ENCODE measurements around the gene P2RX5. TPM values are rescaled to one million over a fixed set of nuclear protein-coding genes. Genes with fewer than 3 reads are reported as not detected.

Gene P2RX5
- total and polyA plus RNA-seq, 9 donors: 0.15 to 1.1 (median 0.61) TPM

DNA sequence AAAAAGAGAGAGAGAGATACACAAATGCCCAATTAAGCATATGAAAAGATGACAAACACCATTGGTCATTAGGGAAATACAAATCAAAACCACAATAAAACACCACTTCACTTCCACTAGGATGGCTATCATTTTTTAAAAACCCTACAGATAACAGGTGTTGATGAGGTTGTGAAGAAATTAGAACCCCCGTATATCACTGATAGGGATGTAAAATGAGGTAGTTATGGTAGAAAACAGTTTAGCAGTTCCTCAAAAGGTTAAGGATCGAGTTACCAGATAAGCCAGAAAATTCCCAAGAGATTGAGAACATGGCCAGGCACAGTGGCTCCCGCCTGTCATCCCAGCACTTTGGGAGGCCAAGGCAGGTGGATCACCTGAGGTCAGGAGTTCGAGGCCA, 2.8 kb downstream of the P2RX5 start:
- Histone ChIP-seq H3K36me3 (no peaks in the 10 kb centered on the region), H3K27ac (no peak overlapping the region), H3K4me1 (ENCODE audit: insufficient read depth) (no peaks in the 10 kb centered on the region), H3K9me3 (peaks cover 0 to 3% of the 10 kb centered on the region in 2 donors), H3K27me3 (no peaks in the 10 kb centered on the region), H3K4me3 (no peak overlapping the region)
- no peak for DNase-seq
- intact Hi-C loops (cut with DNase I): no loop called here
- WGBS, 3 donors: 68 to 73% (median 71%) methylated on average over 4 of the region's 4 CpGs
- TF ChIP-seq POLR2A (IDR thresholded peaks at IDR 0.05) (no peak), EP300 (IDR thresholded peaks at IDR 0.05) (no peak)
- TF ChIP-seq, protein P1, sequence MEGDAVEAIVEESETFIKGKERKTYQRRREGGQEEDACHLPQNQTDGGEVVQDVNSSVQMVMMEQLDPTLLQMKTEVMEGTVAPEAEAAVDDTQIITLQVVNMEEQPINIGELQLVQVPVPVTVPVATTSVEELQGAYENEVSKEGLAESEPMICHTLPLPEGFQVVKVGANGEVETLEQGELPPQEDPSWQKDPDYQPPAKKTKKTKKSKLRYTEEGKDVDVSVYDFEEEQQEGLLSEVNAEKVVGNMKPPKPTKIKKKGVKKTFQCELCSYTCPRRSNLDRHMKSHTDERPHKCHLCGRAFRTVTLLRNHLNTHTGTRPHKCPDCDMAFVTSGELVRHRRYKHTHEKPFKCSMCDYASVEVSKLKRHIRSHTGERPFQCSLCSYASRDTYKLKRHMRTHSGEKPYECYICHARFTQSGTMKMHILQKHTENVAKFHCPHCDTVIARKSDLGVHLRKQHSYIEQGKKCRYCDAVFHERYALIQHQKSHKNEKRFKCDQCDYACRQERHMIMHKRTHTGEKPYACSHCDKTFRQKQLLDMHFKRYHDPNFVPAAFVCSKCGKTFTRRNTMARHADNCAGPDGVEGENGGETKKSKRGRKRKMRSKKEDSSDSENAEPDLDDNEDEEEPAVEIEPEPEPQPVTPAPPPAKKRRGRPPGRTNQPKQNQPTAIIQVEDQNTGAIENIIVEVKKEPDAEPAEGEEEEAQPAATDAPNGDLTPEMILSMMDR (IDR thresholded peaks at IDR 0.05): no peak

GRCh38 chr17:3692346-3692745, 3.6 kb downstream of the P2RX5 start:
- DNase-seq: no peak
- Histone ChIP-seq H3K4me3 (no peak overlapping the region), H3K27me3 (no peaks in the 10 kb centered on the region), H3K9me3 (no peaks in the 10 kb centered on the region), H3K4me1 (ENCODE audit: insufficient read depth) (no peaks in the 10 kb centered on the region), H3K36me3 (no peaks in the 10 kb centered on the region), H3K27ac (no peak overlapping the region)
- TF ChIP-seq, protein P1 (IDR thresholded peaks at IDR 0.05): no peak
- TF ChIP-seq EP300 (IDR thresholded peaks at IDR 0.05): no peak
- TF ChIP-seq POLR2A (IDR thresholded peaks at IDR 0.05): no peak
- intact Hi-C loops (cut with DNase I): no loop called here
- WGBS, 3 donors: 80 to 83% (median 81%) methylated on average over 9 of the region's 9 CpGs

DNA sequence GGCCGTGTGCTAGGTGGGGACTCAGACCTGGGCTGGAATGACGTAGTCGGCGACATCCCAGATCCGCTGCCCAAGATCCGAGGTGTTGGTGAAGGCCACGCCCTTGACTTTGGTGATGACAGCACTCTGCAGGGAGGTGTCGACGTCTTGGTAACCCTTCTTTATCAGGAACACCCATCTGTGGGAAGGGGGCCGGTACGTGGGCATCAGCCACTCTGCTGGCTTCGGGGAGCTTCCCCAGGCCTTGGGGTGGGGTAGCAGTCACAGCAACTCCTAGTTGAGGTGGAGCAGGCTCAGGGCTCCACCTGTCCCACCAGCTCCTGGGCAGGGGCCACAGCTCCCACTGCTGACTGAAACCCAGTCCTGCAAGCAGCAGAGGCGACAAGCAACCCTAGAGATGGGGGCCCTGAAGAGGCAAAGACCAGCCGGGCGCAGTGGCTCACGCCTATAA, 4.3 kb downstream of the P2RX5 start:
- Histone ChIP-seq H3K27me3 (no peaks in the 10 kb centered on the region), H3K27ac (no peak overlapping the region), H3K9me3 (no peaks in the 10 kb centered on the region), H3K4me3 (no peak overlapping the region), H3K36me3 (no peaks in the 10 kb centered on the region), H3K4me1 (ENCODE audit: insufficient read depth) (no peaks in the 10 kb centered on the region)
- intact Hi-C loops (cut with DNase I): no loop called here
- WGBS, 3 donors: 81 to 86% (median 85%) methylated on average over 16 of the region's 16 CpGs
- TF ChIP-seq EP300 (IDR thresholded peaks at IDR 0.05) (no peak), POLR2A (IDR thresholded peaks at IDR 0.05) (no peak)
- TF ChIP-seq, protein P1 (IDR thresholded peaks at IDR 0.05): no peak
- DNase-seq: no peak

- Histone ChIP-seq H3K4me3 (no peak overlapping the region), H3K36me3 (no peaks in the 10 kb centered on the region), H3K27ac (no peak overlapping the region), H3K9me3 (no peaks in the 10 kb centered on the region), H3K27me3 (no peaks in the 10 kb centered on the region), H3K4me1 (ENCODE audit: insufficient read depth) (no peaks in the 10 kb centered on the region)
- WGBS, 3 donors: 34 to 43% (median 41%) methylated on average over 17 to 22 of the region's 22 CpGs
- TF ChIP-seq, protein P1 (IDR thresholded peaks at IDR 0.05): no peak
- no peak for TF ChIP-seq POLR2A (IDR thresholded peaks at IDR 0.05)
- no peak for TF ChIP-seq EP300 (IDR thresholded peaks at IDR 0.05)
- intact Hi-C loops (cut with DNase I): no loop called here
- DNase-seq: no peak
Measured at GRCh38 chr17:3690094-3690715, 5.8 kb downstream of the P2RX5 start.

Measured in ovary (tissue), 9 donors.